ENCODE results near the gene EVX2.

Gene EVX2

DNA sequence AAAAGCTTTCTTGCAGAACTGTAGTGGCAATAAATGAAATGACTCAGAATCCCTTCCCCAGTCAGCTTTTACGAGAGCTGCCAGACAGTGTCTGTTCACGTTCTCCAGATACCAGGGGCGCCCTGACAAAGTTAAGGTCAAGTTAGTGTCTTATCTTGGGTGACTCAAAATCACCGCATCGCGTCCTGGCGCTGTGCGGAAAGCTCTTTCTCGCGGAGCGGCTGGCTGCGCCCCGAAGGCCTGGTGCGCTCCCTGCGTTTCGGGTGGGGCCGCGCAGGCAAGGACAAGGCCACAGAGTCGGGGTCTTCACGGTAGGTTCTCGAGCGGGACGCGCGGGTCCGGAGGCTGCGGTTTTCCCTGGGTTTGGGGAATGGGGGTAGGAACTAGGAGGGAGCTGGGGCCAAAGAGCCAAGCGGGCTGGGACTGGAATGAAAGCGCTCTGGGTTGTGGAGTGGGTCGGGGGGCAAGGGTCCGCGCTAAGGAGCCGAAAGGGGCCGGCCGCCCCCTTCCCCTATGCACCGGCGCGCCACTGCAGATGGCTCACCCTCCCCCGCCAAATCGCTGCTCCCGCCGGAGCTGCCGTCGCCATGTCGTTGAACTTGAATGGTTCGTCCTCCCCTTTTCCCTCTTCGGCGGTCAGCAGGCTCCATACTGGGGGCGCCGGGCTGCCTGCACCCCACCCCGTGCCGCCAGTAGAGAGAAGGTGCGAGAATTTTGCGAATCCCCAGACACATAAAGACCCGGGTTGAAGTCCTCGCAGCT, 20.7 kb upstream of the EVX2 start:
- Histone ChIP-seq H3K4me3 (ENCODE audit: low read depth, low read length, poor library complexity, severe bottlenecking) (no peak overlapping the region), H3K36me3 (ENCODE audit: insufficient read depth, low read length) (no peaks in the 10 kb centered on the region), H3K4me1 (ENCODE audit: insufficient read depth, low read length, severe bottlenecking) (peaks cover 5% of the 10 kb centered on the region), H3K9me2 (ENCODE audit: low read depth, low read length) (no peaks in the 10 kb centered on the region), H3K27ac (ENCODE audit: low read depth, low read length, poor library complexity, severe bottlenecking) (no peak overlapping the region), H2AFZ (ENCODE audit: low read length) (no peak overlapping the region), H3K9ac (ENCODE audit: low read length) (no peak overlapping the region), H3K27me3 (ENCODE audit: insufficient read depth, low read length) (no peaks in the 10 kb centered on the region), H3K9me3 (ENCODE audit: low read length) (no peaks in the 10 kb centered on the region), H3K4me2 (ENCODE audit: low read length) (no peak overlapping the region), H3K79me2 (ENCODE audit: insufficient read depth, low read length) (no peaks in the 10 kb centered on the region), H4K20me1 (ENCODE audit: insufficient read depth, low read length) (no peaks in the 10 kb centered on the region), H3F3A (ENCODE audit: insufficient read depth, low read length) (no peaks in the 10 kb centered on the region)
- no peak for TF ChIP-seq EZH2 (IDR thresholded peaks at IDR 0.05; ENCODE audit: borderline replicate concordance, low read length)
- TF ChIP-seq, protein P1, sequence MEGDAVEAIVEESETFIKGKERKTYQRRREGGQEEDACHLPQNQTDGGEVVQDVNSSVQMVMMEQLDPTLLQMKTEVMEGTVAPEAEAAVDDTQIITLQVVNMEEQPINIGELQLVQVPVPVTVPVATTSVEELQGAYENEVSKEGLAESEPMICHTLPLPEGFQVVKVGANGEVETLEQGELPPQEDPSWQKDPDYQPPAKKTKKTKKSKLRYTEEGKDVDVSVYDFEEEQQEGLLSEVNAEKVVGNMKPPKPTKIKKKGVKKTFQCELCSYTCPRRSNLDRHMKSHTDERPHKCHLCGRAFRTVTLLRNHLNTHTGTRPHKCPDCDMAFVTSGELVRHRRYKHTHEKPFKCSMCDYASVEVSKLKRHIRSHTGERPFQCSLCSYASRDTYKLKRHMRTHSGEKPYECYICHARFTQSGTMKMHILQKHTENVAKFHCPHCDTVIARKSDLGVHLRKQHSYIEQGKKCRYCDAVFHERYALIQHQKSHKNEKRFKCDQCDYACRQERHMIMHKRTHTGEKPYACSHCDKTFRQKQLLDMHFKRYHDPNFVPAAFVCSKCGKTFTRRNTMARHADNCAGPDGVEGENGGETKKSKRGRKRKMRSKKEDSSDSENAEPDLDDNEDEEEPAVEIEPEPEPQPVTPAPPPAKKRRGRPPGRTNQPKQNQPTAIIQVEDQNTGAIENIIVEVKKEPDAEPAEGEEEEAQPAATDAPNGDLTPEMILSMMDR (IDR thresholded peaks at IDR 0.05; ENCODE audit: low read length), result no peak

DNA sequence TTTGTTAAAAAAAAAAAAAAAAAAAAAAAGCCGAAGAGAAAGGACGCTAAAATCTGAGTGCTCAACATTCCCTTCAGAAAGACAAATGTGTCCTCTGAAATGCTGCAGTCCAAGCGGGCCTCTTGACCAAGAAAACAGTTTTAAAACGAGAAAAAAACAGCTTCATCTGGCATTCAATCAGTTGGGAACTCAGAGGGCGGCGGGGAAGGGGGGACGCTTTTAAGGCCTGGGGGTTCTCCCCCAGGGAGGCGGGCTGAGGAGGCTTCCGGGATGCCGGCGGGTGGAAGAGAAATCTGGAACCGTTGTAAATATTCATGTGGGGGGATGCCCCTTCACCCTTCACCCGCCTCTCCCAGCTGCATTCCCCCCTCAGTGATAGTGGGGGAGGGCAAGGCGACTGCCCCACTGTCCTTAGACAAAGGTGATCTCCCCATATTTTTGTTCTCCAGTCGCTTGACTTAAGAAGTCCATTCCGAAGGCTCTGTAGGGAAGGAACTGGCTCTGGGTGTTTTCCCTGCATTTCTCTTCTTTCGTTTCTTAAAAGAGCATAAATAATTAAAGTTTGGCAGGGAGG, 20.1 kb upstream of the EVX2 start:
- no peak overlapping the region for H3K9ac ChIP-seq (ENCODE audit: low read length)
- no peaks in the 10 kb centered on the region for H3K79me2 ChIP-seq (ENCODE audit: insufficient read depth, low read length)
- H3K27ac ChIP-seq (ENCODE audit: low read depth, low read length, poor library complexity, severe bottlenecking), result no peak overlapping the region
- no peaks in the 10 kb centered on the region for H3K9me3 ChIP-seq (ENCODE audit: low read length)
- H4K20me1 ChIP-seq (ENCODE audit: insufficient read depth, low read length), result no peaks in the 10 kb centered on the region
- no peaks in the 10 kb centered on the region for H3K9me2 ChIP-seq (ENCODE audit: low read depth, low read length)
- H3K4me2 ChIP-seq (ENCODE audit: low read length), result no peak overlapping the region
- no peaks in the 10 kb centered on the region for H3F3A ChIP-seq (ENCODE audit: insufficient read depth, low read length)
- H3K4me1 ChIP-seq (ENCODE audit: insufficient read depth, low read length, severe bottlenecking), result peaks cover 5% of the 10 kb centered on the region
- H3K27me3 ChIP-seq (ENCODE audit: insufficient read depth, low read length), result no peaks in the 10 kb centered on the region
- no peak for TF ChIP-seq EZH2 (IDR thresholded peaks at IDR 0.05; ENCODE audit: borderline replicate concordance, low read length)
- TF ChIP-seq, protein P1 (IDR thresholded peaks at IDR 0.05; ENCODE audit: low read length), result no peak
- no peak overlapping the region for H2AFZ ChIP-seq (ENCODE audit: low read length)
- H3K36me3 ChIP-seq (ENCODE audit: insufficient read depth, low read length), result no peaks in the 10 kb centered on the region
- H3K4me3 ChIP-seq (ENCODE audit: low read depth, low read length, poor library complexity, severe bottlenecking), result no peak overlapping the region

DNA sequence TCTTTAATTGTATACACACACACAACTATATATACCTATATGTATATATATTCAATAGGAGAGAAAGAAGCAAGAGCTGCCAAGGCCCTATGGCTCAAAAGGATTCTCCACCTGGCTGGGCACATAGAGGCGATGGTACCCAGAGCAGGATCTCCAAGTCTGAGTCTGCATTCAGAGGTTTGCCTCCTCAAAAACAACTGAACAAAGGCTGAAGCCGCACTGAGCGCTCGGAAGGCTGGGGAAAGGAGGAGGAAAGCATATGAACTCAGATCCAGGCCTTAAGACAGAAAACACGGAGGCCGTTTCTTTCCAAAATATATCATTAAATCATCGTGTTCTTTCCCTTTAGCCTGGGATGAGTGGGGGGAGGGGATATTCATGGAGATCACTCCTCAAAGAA, 19.4 kb upstream of the EVX2 start:
- Histone ChIP-seq H3K4me1 (ENCODE audit: insufficient read depth, low read length, severe bottlenecking) (peaks cover 5% of the 10 kb centered on the region), H3F3A (ENCODE audit: insufficient read depth, low read length) (no peaks in the 10 kb centered on the region), H4K20me1 (ENCODE audit: insufficient read depth, low read length) (no peaks in the 10 kb centered on the region), H3K36me3 (ENCODE audit: insufficient read depth, low read length) (no peaks in the 10 kb centered on the region), H2AFZ (ENCODE audit: low read length) (no peak overlapping the region), H3K9me2 (ENCODE audit: low read depth, low read length) (no peaks in the 10 kb centered on the region), H3K4me3 (ENCODE audit: low read depth, low read length, poor library complexity, severe bottlenecking) (no peak overlapping the region), H3K4me2 (ENCODE audit: low read length) (no peak overlapping the region), H3K9me3 (ENCODE audit: low read length) (no peaks in the 10 kb centered on the region), H3K27me3 (ENCODE audit: insufficient read depth, low read length) (no peaks in the 10 kb centered on the region), H3K27ac (ENCODE audit: low read depth, low read length, poor library complexity, severe bottlenecking) (no peak overlapping the region), H3K79me2 (ENCODE audit: insufficient read depth, low read length) (no peaks in the 10 kb centered on the region), H3K9ac (ENCODE audit: low read length) (no peak overlapping the region)
- TF ChIP-seq, protein P1 (IDR thresholded peaks at IDR 0.05; ENCODE audit: low read length), result no peak
- TF ChIP-seq EZH2 (IDR thresholded peaks at IDR 0.05; ENCODE audit: borderline replicate concordance, low read length), result no peak

All from OCI-LY1 (cell line).